Stimulated activated CD4-positive, alpha-beta T cell treated with anti-CD3 and anti-CD28 coated beads, Interleukin-15, amount 100 ng/mL, for 1 hour (primary cell): ENCODE results near the gene XYLT1.

Experiments
- DNase-seq, 2 donors: peaks; one replicate each; pipeline ENCODE4 v3.0.0-alpha.2; 2020; ENCODE audit warnings: low read depth in 1 of 2, low spot score in 1 of 2

The XYLT1 gene

DNA sequence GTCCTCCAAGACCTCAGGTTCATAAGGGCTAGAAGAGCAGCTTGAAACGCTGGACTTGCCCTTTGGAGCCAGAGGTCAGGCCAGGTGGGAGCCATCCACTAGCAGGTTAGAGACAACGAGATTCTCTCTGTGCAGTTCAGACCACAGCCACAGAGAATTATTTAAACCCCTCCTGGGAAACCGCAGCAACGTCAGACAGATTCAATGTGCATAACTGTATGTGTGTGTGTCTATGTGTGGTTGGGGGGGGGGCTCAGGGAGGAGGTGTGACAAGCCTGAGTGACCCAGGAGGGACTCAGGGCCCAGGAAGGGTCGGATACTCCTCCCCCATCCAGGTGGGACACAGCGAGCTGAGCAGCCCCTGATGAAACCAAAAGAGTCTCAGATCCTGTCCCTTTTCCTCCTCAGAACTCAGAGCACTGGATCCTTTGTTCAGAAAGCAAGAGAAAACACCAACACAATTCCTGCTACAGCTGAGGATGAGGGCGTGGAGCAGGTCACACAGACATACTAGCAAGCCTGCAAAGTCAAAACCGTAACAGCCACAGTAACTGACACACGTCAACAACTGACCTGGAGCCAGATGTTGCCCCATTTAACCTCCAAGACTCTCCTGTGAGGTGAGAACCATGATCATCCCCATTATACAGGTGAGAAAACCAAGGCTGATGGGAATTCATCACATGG, 66.8 kb downstream of the XYLT1 start:
- DNase-seq = no peak

DNA sequence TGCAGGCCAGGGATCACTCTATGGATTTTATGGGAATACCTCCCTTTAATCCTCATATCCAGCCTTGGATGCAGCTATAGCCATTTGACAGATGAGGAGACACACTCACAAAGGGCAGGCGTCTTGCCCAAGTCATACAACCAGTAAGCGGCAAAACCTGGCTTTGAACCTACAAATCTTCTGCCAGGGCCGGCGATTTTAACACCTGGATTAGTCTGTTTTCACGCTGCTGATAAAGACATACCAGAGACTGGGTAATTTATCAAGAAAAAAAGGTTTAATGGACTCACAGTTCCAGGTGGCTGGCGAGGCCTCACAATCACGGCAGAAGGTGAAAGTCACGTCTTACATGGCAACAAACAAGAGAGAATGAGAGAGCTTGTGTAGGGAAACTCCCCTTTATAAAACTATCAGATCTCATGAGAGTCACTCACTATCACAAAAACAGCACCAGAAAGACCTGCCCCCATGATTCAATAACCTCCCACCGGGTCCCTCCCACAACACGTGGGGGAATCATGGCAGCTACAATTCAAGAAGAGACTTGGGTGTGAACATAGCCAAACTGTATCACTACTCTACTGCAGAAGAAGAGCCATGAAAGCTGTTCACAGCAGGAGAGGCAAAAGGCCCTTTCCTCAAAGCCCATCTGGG, 67.5 kb downstream of the XYLT1 start:
- no peak for DNase-seq

DNA sequence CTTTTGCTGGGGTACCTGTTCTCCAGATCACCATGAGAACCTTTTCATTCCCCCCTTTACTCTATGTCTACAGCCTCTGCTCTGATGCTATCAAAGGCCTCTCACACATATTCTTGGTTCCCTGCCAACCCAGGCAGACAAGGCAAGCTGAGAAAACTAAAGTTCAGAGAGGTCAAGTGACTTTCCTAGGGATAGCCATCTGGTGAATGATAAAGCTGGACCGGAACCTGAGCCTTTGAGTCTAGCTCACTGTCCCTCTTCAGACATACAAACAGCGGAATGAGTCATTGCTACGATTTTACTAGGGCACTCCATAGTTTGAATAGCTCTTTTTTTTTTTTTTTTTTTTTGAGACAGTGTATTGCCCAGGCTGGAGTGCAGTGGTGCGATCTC, 73.3 kb downstream of the XYLT1 start:
- no peak for DNase-seq

DNA sequence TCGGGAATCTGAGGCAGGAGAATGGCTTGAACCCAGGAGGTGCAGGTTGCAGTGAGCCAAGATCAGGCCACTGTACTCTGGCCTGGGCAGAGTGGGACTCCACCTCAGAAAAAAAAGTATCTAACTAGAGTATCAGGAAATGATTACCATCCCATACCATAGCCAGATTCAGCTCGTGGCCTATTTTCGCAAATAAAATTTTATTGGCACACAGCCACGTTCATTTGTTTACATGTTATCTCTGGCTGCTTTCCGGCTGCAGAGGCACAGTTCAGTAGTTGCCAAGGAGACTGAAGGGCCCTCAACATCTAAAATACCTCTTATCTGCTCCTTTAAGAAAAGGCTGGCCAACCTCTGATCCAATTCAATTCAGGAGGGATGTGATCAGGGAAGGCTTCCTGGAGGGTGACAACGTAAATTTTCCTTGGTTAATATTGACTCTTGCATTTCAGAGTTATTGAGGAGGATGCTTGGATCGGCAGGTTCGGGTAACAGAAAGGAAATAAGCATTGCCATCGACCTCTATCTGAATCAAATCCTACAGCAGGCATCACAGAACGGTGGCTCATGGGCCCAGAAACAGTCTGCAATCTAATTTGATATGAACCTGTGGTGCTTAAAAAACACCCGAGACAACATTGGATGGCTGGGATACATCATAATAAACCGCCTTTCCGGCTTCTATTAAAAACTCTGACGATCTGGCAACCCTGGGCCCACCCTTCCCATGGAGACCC, 73.8 kb downstream of the XYLT1 start:
- no peak for DNase-seq

DNA sequence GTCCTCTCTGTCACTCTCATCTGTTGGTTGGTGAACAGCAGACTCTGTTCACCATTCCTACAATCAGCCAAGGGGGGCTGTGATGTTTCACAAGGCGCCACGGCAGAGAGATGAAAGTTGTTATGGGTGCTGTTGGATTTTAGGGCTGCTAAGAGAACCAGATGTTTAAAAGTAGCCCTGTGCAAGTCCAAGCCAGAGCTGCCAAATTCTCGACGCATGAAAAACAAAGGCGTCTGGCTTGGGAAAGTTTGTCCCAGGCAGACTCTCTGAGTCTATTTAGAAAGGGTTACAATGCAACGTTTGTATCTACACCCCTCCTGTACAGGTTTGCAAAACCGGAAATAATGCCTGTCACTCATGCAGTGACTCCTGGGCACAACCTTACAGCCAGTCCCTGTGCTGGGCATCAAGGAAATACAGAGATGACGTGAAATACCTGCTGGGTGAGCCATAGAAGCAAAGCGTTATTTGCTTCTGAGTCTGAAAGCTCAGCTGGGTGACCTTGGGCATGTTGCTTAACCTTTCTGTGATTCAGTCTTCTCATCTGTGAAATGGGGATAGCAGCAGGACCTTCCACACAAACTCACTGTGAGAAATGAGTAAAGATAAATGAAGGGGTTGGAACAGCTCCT, 74.8 kb downstream of the XYLT1 start:
- DNase-seq = no peak

DNA sequence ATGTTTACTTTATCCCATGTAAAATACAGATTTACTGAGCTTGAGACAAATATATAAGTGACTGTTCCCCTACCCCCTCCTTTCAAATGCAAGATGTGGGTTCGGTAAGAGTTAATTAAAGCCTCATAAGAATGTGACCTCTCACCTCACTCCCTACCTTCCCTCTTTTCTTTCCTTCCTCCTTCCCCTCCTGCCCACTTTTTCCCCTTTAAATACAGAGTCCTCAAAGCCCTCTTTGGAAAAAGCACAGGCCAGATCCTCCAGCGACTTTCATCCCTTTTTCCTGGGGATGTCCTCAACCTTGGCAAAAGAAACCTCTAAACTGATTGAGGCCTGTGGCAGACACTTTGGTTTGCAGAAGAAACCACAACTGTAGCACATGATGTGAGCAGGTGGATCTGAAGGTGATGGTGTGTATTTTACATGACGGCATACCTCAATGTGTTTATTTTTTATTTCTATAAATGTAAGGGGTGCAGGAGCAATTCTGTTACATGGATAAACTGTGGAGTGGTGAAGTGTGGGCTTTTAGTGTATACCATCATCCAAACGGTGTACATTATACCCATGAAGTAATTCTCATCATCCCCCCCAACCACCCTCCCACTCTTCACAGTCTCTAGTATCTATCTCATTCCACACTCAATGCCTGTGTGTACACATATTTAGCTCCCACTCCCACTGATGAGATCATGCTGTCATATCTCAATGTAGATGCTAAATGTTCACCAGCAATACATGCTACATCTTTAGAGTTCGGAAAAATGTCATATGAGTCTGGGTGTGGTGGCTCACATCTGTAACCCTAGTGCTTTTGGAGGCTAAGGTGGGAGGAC, 77.7 kb downstream of the XYLT1 start:
- DNase-seq = no peak

DNA sequence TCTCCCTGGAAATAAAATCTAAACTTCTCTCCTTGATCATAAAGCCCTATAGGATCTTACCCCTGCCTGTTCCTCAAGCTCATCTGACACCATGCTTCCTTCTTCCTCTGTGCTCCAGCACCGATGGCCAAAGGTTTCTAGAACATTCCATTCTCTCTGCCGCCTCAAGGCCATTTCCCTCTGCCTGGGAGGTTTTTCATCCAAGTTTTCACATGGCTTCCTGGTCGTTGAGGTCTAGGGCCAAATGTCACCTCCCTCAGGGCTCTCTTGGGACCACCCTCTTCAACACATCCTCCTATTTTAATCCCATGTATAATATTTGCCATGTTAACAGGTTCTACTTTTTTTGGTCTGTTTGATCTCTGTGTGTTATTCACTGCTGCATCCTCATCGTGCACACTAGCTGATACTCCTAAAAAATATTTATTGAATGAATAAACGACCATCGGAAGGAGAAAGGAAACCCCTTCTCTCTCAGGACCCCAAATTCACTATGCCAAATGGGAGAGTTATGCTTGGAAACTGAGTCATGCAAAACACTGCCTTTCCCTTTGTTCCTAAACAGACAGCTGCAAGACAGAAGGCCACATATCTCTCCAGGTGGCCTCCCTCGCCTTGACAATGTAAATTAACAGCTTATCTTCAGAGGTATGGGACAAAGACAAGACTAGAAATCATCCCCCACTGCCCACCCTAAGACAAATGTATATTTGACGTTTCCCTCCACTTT, 78.5 kb downstream of the XYLT1 start:
- no peak for DNase-seq

DNA sequence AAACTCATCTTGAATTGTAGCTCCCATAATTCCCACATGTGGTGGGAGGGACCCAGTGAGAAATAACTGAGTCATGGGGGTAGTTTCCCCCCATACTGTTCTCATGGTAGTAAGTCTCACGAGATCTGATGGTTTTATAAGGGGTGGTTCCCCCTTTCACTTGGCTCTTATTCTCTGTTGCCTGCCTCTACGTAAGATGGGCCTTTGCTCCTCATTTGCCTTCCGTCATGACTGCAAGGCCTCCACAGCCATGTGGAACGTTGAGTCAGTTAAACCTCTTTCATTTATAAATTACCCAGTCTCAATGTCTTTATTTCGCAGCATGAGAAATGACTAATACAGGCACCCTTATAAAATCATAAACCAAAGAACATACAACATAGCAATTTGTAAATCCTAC, 79.0 kb downstream of the XYLT1 start:
- DNase-seq = no peak

DNA sequence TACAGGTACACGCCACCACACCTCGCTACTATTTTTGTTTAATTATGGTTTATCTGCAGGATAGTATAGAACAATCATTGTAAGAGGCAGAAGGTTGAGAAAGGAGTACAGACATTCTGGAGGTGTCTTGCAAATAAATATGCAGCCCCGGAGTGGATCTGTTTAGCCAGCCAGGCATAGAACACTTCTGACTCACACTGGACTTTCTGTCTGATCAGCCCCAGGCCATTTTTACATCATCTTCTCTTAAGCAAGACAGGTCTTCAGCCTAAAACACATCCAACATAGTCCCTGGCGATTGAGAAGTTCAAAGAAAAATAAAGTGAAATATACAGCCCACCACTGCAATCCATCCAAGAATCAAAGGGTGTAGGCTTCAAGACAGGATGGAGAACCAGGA, 81.4 kb downstream of the XYLT1 start:
- no peak for DNase-seq

DNA sequence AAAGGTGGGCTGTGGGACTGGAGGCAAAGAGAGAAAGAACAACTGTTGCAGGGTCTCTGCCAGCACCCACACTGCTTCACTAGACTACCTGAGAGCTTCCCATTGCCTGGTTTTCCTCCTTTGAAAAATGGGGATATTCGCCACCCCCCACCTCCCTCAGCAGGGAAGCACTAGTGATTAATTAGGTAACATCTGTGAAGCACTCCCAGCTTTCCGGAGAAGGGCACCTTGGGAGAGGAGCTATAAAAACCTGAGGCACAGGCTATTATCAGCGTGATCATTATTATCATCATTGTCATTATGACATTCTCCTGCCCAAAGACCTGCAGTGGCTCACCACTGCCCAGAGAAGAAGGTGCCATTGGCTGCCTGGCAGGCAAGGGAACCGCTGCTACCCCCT, 83.5 kb downstream of the XYLT1 start:
- no peak for DNase-seq

DNA sequence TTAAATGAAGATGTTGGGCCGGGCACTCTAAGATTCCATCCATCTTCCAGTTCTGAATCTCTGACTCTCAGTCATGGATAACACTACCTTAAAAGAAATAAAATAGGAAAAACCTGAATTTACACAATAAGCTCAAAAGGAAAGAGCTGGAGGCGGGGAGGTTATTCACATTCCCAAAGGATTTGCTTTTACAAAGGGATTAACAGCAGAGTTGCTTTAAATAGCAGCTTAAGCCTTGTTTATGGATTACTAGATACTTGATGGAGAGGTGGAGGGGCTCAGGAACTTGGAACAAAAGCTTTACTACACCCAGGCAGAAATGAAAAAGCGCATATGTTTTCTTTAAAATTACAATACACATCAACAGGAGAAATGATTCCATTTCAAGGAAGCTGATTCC, 84.5 kb downstream of the XYLT1 start:
- DNase-seq = no peak

DNA sequence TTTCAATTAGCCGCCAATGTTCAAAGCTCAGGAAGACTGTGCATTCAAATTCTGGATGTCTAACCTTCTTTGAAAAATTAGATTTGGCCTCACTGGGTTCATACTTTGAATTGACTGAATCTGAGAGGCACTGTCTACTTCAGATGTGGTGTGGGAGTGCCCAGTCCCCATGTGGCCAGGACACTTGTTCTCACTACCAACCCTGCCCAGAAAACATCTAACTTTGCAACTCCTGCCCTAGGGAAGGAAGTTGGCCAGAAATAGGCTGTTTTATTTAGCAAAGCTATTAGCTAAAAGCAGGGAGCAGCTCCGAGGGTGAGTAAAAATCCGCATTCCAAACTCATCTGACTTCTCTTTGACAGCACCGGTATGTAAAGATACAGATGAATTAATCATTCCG, 86.3 kb downstream of the XYLT1 start:
- DNase-seq = no peak

DNA sequence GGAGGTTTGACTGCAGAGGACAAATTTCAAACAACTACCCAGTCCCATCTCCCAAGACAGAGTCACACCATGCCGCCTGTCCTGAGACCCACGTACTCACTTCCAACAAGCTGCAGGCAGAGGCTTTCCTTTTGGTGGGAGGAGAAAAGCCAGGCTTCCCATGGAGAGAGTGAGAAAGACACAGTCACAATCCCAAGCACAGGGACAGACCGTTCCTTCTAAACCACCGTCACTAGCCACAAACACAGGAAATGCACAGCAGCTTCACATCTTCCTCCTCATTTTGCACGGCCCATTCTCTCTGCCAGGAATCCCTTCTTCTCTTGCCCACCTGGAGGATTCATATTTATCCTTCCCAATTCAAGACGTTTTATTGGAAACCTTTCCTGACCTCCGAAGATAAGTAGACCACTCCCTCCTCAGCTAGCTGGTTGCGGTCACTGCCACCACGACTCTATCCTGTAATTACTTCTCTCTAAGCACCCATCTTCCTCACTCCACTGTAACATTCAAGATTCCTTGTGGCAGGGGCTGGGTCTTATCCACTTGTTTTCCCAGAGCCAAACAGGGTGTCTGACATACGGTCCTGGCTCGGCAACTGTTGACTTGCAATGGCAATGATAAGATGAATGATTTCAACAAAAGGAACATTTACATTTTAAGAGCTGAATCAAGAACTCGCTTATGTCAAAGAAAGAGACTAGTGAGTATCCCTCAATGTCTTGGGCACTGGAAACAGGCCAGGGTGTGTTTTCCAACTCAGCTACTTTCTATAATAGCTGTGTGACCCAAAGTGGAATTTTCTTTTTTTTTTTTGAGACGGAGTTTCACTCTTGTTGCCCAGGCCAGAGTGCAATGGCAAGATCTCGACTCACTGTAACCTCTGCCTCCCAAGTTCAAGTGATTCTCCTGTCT, 87.6 kb downstream of the XYLT1 start:
- DNase-seq = no peak

DNA sequence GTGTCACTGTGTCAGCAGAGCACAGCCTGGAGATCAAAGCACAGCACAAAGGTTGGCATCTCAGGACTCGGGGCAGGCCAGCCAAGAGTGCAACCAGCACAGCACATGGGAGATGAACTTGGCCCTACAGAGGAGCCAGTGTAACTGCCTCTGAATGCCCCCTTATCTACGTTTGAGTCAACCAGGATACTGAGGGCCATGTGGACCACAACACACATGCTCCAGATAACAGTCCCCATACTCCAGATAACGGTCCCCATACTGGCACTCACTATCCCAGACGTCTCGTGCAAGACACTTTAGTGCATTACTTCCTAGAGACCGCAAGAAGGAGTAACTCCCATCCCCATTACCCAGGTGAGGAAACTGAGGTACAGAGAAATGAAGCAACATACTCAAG, 88.2 kb downstream of the XYLT1 start:
- no peak for DNase-seq

DNA sequence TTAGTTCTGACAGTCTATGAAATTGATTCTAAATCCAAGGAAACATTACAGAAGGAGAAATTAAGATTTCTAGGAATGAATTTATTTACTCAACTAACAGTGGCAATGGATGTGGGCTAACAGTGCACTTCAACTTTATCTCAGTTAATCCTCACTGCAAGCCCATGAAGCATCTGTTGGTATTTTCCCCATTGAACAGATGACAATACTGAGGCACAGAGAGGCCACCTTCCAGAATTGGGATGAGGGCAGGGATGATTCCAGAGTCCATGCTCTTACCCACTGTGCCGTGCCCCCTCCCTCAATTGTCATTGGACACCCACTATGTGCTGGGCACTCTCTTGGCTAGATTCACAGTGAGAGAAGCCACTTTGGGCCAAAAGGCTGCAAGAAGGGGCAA, 89.0 kb downstream of the XYLT1 start:
- no peak for DNase-seq

DNA sequence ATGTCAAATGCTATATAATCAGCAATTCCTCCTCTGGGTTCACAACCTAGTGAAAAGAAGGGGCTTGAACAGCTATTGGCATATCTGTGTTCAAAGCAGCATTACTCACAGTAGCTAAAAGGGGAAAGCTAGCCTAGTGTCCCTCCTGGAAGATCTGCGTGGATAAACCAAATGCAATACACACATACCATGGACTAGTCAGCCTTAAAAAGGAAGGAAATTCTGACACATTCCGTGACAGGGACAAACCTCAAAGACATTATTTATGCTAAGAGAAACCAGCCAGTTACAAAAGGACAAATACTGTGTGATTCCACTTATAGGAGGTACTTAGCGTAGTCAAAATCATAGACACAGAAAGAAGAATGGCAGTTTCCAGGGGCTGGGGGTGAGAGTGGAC, 90.1 kb downstream of the XYLT1 start:
- no peak for DNase-seq

DNA sequence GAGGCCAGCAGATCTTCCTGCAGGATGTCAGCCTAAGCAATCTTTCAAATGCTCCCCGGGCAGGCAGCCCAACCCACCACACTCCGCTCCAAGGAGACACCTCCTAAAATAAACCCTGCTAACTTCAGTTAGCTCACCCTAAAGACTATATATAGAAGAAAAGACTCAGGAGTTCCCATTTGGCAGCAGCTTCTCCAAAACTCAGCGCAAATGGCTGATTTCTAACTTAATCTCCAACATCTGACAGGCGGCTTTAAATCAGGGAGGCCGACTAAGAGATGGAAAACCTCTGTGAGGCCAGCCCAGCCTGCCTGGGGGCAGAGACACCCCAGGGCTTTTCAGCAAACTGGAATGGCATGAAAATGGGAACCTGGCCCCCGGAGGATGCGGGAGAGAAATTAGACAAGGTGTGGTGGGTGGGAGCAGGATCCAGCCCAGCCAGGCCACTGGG, 91.6 kb downstream of the XYLT1 start:
- DNase-seq = no peak

DNA sequence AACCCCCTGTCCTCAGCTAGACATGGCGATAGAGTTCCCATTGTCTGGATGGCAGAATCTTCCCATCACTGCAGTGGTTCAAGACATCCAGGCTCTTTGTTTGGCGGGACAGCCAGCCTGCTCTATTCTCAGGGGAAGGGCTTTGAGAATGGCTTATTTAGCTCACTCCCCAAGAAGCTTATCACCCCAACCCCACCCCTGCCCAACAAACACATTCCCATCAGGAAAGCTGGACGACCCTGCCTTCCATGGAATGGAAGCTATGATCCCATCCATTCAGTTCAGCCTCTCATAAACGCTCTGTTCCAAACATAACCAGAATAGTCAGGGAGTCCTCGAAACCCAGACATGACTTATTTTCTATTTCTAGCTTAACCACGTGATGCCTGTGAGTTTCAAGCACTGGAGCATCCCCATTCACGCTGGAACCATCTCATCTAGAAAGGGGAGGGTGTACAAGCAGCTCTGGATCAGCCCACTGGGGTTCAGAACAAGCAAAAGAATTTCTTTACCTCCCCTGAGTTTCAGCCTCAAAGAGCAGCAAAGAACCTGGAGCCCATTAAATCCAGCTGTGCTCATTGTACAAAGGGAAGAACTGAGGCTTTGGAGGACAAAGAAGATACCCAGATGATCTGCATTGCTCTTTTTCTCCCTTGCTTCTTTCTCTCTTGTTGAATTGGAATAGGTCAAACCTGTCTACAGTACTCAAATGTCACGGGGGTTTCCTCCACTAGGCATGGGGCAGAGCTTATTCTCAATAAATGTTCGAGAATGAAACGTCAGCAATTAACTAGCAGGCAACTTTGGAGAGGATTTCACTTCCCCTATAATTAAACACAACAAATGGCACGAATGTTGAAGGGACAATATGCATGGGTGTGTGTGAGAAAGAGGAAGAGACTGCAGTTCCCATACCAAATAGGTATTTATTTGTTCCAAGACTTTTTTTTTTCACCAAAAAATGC, 93.1 kb downstream of the XYLT1 start:
- no peak for DNase-seq
